ENCODE measurements around the gene MLLT10. TPM values are rescaled to one million over a fixed set of nuclear protein-coding genes. Genes with fewer than 3 reads are reported as not detected.
"Not testable (repeated sequence)": the region's sequence is repeated elsewhere in the genome, so short reads cannot be mapped to it uniquely, and the experiment has no call there.

Gene MLLT10
- total RNA-seq, 6 experiments from 2014 or later, result 21.8 to 25.2 (median 22.9) TPM

- no peak overlapping the region for H3K27ac Mint-ChIP-seq
- H3K9me3 Mint-ChIP-seq, result no peaks in the 10 kb centered on the region
- no peak for TF ChIP-seq CTCF (IDR thresholded peaks at IDR 0.05)
- no peak overlapping the region for H3K4me3 Mint-ChIP-seq
- peaks cover 48% of the 10 kb centered on the region for H3K36me3 Mint-ChIP-seq (ENCODE audit: low read depth)
- peaks cover 14% of the 10 kb centered on the region; the same call in 1 of the 2 replicates for H3K4me1 Mint-ChIP-seq (ENCODE audit: low read depth)
- DNase-seq, result no peak
- H3K27me3 Mint-ChIP-seq (ENCODE audit: insufficient read depth), result no peaks in the 10 kb centered on the region; the same call in 1 of the 2 replicates
Measured at GRCh38 chr10:21628023-21628422, 94.0 kb downstream of the MLLT10 start.

GRCh38 chr10:21628645-21629044 lies 94.6 kb downstream of the MLLT10 start:
- H3K9me3 Mint-ChIP-seq; H3K27ac Mint-ChIP-seq; DNase-seq; H3K27me3 Mint-ChIP-seq (ENCODE audit: insufficient read depth); H3K4me3 Mint-ChIP-seq: not testable (repeated sequence)
- Mint-ChIP-seq H3K36me3 (ENCODE audit: low read depth) (peaks cover 48% of the 10 kb centered on the region), H3K4me1 (ENCODE audit: low read depth) (peaks cover 14% of the 10 kb centered on the region; the same call in 1 of the 2 replicates)

GRCh38 chr10:21634599-21635365 lies 100.8 kb downstream of the MLLT10 start:
- Mint-ChIP-seq H3K4me1 (ENCODE audit: low read depth) (peaks cover 27% of the 10 kb centered on the region), H3K9me3 (no peaks in the 10 kb centered on the region), H3K27ac (no peak overlapping the region), H3K4me3 (no peak overlapping the region), H3K36me3 (ENCODE audit: low read depth) (peaks cover 36% of the 10 kb centered on the region), H3K27me3 (ENCODE audit: insufficient read depth) (no peaks in the 10 kb centered on the region; the same call in none of the 2 replicates)
- DNase-seq, result no peak
- no peak for TF ChIP-seq CTCF (IDR thresholded peaks at IDR 0.05)

GRCh38 chr10:21637795-21638194 lies 103.8 kb downstream of the MLLT10 start:
- H3K9me3 Mint-ChIP-seq, result no peaks in the 10 kb centered on the region
- H3K4me3 Mint-ChIP-seq, result no peak overlapping the region
- H3K4me1 Mint-ChIP-seq (ENCODE audit: low read depth), result peaks cover 18% of the 10 kb centered on the region
- no peak overlapping the region for H3K27ac Mint-ChIP-seq
- H3K27me3 Mint-ChIP-seq (ENCODE audit: insufficient read depth), result peaks cover 1% of the 10 kb centered on the region
- TF ChIP-seq CTCF (IDR thresholded peaks at IDR 0.05), result no peak
- H3K36me3 Mint-ChIP-seq (ENCODE audit: low read depth), result peaks cover 17% of the 10 kb centered on the region
- no peak for DNase-seq

GRCh38 chr10:21638681-21639080 lies 104.6 kb downstream of the MLLT10 start:
- Mint-ChIP-seq H3K4me1 (ENCODE audit: low read depth) (peaks cover 18% of the 10 kb centered on the region), H3K36me3 (ENCODE audit: low read depth) (peaks cover 17% of the 10 kb centered on the region), H3K27me3 (ENCODE audit: insufficient read depth) (peaks cover 1% of the 10 kb centered on the region), H3K4me3 (no peak overlapping the region), H3K9me3 (no peaks in the 10 kb centered on the region), H3K27ac (no peak overlapping the region; the same call in 1 of the 2 replicates)
- no peak for TF ChIP-seq CTCF (IDR thresholded peaks at IDR 0.05)
- no peak for DNase-seq

GRCh38 chr10:21648040-21648439 lies 114.0 kb downstream of the MLLT10 start:
- no peaks in the 10 kb centered on the region for H3K27me3 Mint-ChIP-seq (ENCODE audit: insufficient read depth)
- peaks cover 21% of the 10 kb centered on the region for H3K4me1 Mint-ChIP-seq (ENCODE audit: low read depth)
- no peaks in the 10 kb centered on the region for H3K9me3 Mint-ChIP-seq
- TF ChIP-seq CTCF (IDR thresholded peaks at IDR 0.05), result no peak
- no peak overlapping the region for H3K4me3 Mint-ChIP-seq
- peaks cover 5% of the 10 kb centered on the region for H3K36me3 Mint-ChIP-seq (ENCODE audit: low read depth)
- H3K27ac Mint-ChIP-seq, result no peak overlapping the region
- no peak for DNase-seq

All from HFFc6 (cell line).